ENCODE measurements around the gene SLC34A3. TPM values are rescaled to one million over a fixed set of nuclear protein-coding genes. Genes with fewer than 3 reads are reported as not detected.

SLC34A3 gene
- polyA plus RNA-seq, 1 experiment, result not detected

- POLR2A ChIA-PET, result interaction anchor here (1.0 kb wide), 1 partner anchor 46 kb away, joined by 4 read pairs; the partner anchor contains the start of gene TUBB4B
These were observed 35.8 kb upstream of the SLC34A3 start for GRCh38 chr9:137194909-137195308.

GRCh38 chr9:137195525-137196220 is 35.0 kb upstream of the SLC34A3 start:
- Histone ChIP-seq H3K27ac (ENCODE audit: low read depth, low read length) (no peak overlapping the region), H3K4me3 (ENCODE audit: low read depth, low read length) (no peak overlapping the region), H3K27me3 (ENCODE audit: control insufficient read depth, insufficient read depth, low read length) (no peaks in the 10 kb centered on the region), H3K9me3 (ENCODE audit: control insufficient read depth, insufficient read depth, low read length) (no peaks in the 10 kb centered on the region; the same call in 1 of the 2 replicates)
- DNase-seq (ENCODE audit: low read depth, low spot score), result no peak
- TF ChIP-seq CTCF (IDR thresholded peaks at IDR 0.05; ENCODE audit: low read depth, low read length), result no peak
- CTCF ChIA-PET, result no interaction called here
- POLR2A ChIA-PET, result interaction anchor here (1.0 kb wide), 1 partner anchor 45 kb away, joined by 4 read pairs; the partner anchor contains the start of gene TUBB4B

More at GRCh38 chr9:137194909-137195308, 35.8 kb upstream of the SLC34A3 start:
- Histone ChIP-seq H3K27ac (ENCODE audit: low read depth, low read length) (no peak overlapping the region), H3K27me3 (ENCODE audit: control insufficient read depth, insufficient read depth, low read length) (no peaks in the 10 kb centered on the region), H3K4me3 (ENCODE audit: low read depth, low read length) (no peak overlapping the region), H3K9me3 (ENCODE audit: control insufficient read depth, insufficient read depth, low read length) (no peaks in the 10 kb centered on the region; the same call in 1 of the 2 replicates)
- DNase-seq (ENCODE audit: low read depth, low spot score), result no peak
- no peak for TF ChIP-seq CTCF (IDR thresholded peaks at IDR 0.05; ENCODE audit: low read depth, low read length)
- CTCF ChIA-PET, result interaction anchor here (1.5 kb wide), 1 partner anchor 42 kb away, joined by 4 read pairs; no protein-coding TSS in a partner anchor

DNA sequence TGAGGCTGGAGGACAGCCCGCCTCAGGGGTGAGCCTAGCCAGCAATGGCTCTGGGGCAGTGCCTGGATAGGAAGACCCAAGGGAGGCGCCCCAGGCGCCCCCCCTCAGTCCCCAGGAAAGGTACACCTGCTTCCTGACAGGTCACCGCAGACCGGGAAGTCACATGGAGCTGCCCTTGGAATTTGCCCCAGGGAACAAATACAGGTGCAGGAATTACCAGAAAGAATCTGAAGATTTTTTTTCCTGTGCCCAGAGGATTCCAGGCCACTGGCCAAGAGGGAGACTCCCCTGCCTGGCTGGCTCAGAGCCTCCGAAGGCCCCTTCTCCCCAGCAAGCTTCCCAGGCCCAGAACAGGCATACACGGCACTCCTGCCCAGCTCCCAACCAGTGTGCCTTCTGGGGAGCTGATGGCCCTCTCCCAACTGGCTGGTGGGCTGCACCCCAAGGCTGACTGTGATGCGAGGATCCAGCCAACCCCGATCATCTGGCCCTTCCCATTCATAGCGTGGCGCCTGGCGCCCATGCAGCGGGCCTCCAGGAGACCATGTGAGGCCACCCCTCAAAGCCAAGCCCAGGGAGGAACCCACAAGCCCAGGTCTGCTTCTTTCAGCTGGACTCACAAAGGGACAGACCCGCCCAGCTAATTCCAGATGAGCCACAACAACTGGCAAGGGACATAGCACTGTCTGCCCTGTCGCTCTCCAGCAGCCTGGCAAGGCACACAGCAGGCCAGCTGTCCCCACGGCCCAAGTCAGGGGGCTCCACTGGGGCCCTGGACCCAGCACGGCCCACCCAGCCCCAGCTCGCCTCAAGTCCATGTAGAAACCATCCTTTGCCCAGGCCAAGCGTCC is 32.4 kb upstream of the SLC34A3 start:
- CTCF ChIA-PET, result interaction anchor here (0.5 to 1.3 kb wide), 2 partner anchors 9 kb away, joined by 3 to 4 read pairs; no protein-coding TSS in a partner anchor

DNA sequence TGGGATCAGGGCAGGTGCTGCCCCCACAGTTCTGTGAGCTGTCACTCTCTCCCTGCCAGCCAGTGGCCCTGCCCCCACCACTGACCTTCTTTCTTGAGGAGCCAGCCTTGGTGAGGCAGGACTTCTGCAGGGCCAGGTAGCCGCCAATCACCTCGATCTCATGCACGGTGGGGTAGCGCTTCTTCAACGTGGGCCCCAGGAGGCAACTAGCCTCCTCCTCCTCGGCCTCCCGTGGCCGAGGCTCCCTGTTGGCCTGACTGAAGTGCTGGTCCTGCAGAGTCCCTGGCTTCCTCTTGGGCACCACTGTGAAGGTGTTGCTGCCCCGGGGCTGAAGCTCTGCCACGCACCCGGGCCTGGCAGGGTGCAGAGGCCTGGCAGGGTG is 31.8 kb upstream of the SLC34A3 start:
- no peak for DNase-seq (ENCODE audit: low read depth, low spot score)
- POLR2A ChIA-PET, result interaction anchor here (0.6 to 2.4 kb wide), 4 partner anchors 10 to 68 kb away, joined by 3 to 13 read pairs (median 6); partner anchors contain the start of gene TUBB4B
- CTCF ChIA-PET, result interaction anchor here (0.8 kb wide), 1 partner anchor 38 kb away, joined by 5 read pairs; no protein-coding TSS in a partner anchor
- TF ChIP-seq CTCF (IDR thresholded peaks at IDR 0.05; ENCODE audit: low read depth, low read length), result no peak
- H3K9me3 ChIP-seq (ENCODE audit: control insufficient read depth, insufficient read depth, low read length), result no peaks in the 10 kb centered on the region; the same call in 1 of the 2 replicates
- peak overlapping the region; percentile 56 for H3K4me3 ChIP-seq (ENCODE audit: low read depth, low read length)
- no peak overlapping the region for H3K27ac ChIP-seq (ENCODE audit: low read depth, low read length)
- H3K27me3 ChIP-seq (ENCODE audit: control insufficient read depth, insufficient read depth, low read length), result no peaks in the 10 kb centered on the region

More for the DNA sequence above, 32.4 kb upstream of the SLC34A3 start:
- Histone ChIP-seq H3K27me3 (ENCODE audit: control insufficient read depth, insufficient read depth, low read length) (no peaks in the 10 kb centered on the region), H3K9me3 (ENCODE audit: control insufficient read depth, insufficient read depth, low read length) (no peaks in the 10 kb centered on the region; the same call in 1 of the 2 replicates), H3K4me3 (ENCODE audit: low read depth, low read length) (peak overlapping the region; percentile 12; the same call in 1 of the 2 replicates), H3K27ac (ENCODE audit: low read depth, low read length) (no peak overlapping the region)
- POLR2A ChIA-PET, result interaction anchor here (1.4 to 2.4 kb wide), 2 partner anchors 9 to 42 kb away, joined by 7 to 13 read pairs; partner anchors contain the start of gene TUBB4B
- no peak for DNase-seq (ENCODE audit: low read depth, low spot score)
- TF ChIP-seq CTCF (IDR thresholded peaks at IDR 0.05; ENCODE audit: low read depth, low read length), result no peak

All from AG04450 (cell line).